Activated CD8-positive, alpha-beta memory T cell treated with anti-CD3 and anti-CD28 coated beads, Interleukin-2, amount 10 ng/mL, durations not matched to agents 7 days and 5 days (primary cell): Measurements from ENCODE around the gene NT5M. TPM values are rescaled to one million over a fixed set of nuclear protein-coding genes. Genes with fewer than 3 reads are reported as not detected.
"Not testable (repeated sequence)": the region's sequence is repeated elsewhere in the genome, so short reads cannot be mapped to it uniquely, and the experiment has no call there.

Source experiments
- ATAC-seq: fragments of 150-1000 bp; cut with Tn5 transposase; one replicate; pipeline ENCODE4 v1.10.0; 2021; ENCODE audit warnings: moderate library complexity
- CTCF ChIA-PET: fragments of 350-600 bp; sonication (Branson Sonifier 250); formaldehyde crosslinking; loops from one replicate; lab custom pipeline; 2021; ENCODE audit warnings: antibody characterized with exemption; lab: Charles Lee
- DNase-seq: peaks from one replicate; pipeline ENCODE4 v3.0.0-alpha.2; 2020
- H3K27ac Mint-ChIP-seq: one replicate; pipeline ENCODE4 v1.8.0; 2021; ENCODE audit warnings: mild to moderate bottlenecking, mixed read lengths
- H3K27me3 Mint-ChIP-seq: one replicate; pipeline ENCODE4 v1.8.0; 2021; ENCODE audit warnings: mixed read lengths
- H3K36me3 Mint-ChIP-seq: one replicate; pipeline ENCODE4 v1.8.0; 2021; ENCODE audit warnings: mild to moderate bottlenecking, mixed read lengths
- H3K4me1 Mint-ChIP-seq: one replicate; pipeline ENCODE4 v1.8.0; 2021; ENCODE audit warnings: mixed read lengths
- H3K4me3 Mint-ChIP-seq: one replicate; pipeline ENCODE4 v1.8.0; 2021; ENCODE audit warnings: mild to moderate bottlenecking, moderate library complexity, mixed read lengths
- H3K9me3 Mint-ChIP-seq: one replicate; pipeline ENCODE4 v1.8.0; 2022; ENCODE audit warnings: low read depth, mixed read lengths
- total RNA-seq, 2 experiments: library from RNA; stranded (reverse); gene quantifications; one replicate each; pipeline ENCODE4 v1.2.3, GENCODE V29; 2021

The NT5M gene
- 10 to 100 TPM in 1 of 2 experiments, 1 to 10 TPM in 1; 6.3 to 12.5 TPM for total RNA-seq

GRCh38 chr17:17303010-17303846 lies at the start of gene NT5M:
TSS of gene NT5M (plus strand) at chr17:17303373. CDS start at chr17:17303551, 178 bp downstream.
- peak within 1 kb of the TSS; percentile 94 for H3K4me3 Mint-ChIP-seq

GRCh38 chr17:17253406-17253805 lies 49.8 kb upstream of the NT5M start:
- CTCF ChIA-PET, result interaction anchor here (0.8 to 1.5 kb wide), 2 partner anchors 11 to 14 kb away, joined by 3 to 4 read pairs; no protein-coding TSS in a partner anchor
- H3K27ac Mint-ChIP-seq, result peak overlapping the region; percentile 48
- peaks cover 53% of the 10 kb centered on the region for H3K36me3 Mint-ChIP-seq
- ATAC-seq, result no peak
- peaks cover 5% of the 10 kb centered on the region for H3K4me1 Mint-ChIP-seq
- DNase-seq, result no peak
- H3K27me3 Mint-ChIP-seq, result no peaks in the 10 kb centered on the region
- no peaks in the 10 kb centered on the region for H3K9me3 Mint-ChIP-seq
- no peak overlapping the region for H3K4me3 Mint-ChIP-seq

More at GRCh38 chr17:17303010-17303846, at the start of gene NT5M:
- H3K36me3 Mint-ChIP-seq, result peaks cover 2% of the 10 kb centered on the region
- peaks cover 2% of the 10 kb centered on the region for H3K27me3 Mint-ChIP-seq
- DNase-seq (peak; percentile 82), ATAC-seq (peak; percentile 83)
- H3K4me1 Mint-ChIP-seq, result peaks cover 39% of the 10 kb centered on the region
- no peaks in the 10 kb centered on the region for H3K9me3 Mint-ChIP-seq
- H3K27ac Mint-ChIP-seq, result peak within 1 kb of the TSS; percentile 91
- CTCF ChIA-PET, result no interaction called here

- Mint-ChIP-seq H3K27me3 (no peaks in the 10 kb centered on the region), H3K36me3 (peaks cover 53% of the 10 kb centered on the region), H3K9me3 (no peaks in the 10 kb centered on the region), H3K4me1 (peaks cover 5% of the 10 kb centered on the region), H3K4me3 (no peak overlapping the region), H3K27ac (no peak overlapping the region)
- no peak for ATAC-seq
- DNase-seq, result no peak
- CTCF ChIA-PET, result interaction anchor here (0.8 to 1.5 kb wide), 2 partner anchors 10 to 14 kb away, joined by 3 to 4 read pairs; no protein-coding TSS in a partner anchor
Observed at GRCh38 chr17:17254036-17254435, 49.1 kb upstream of the NT5M start.

- peaks cover 58% of the 10 kb centered on the region for H3K36me3 Mint-ChIP-seq
- H3K4me3 Mint-ChIP-seq, H3K9me3 Mint-ChIP-seq, H3K4me1 Mint-ChIP-seq, ATAC-seq, H3K27me3 Mint-ChIP-seq, H3K27ac Mint-ChIP-seq, DNase-seq: not testable (repeated sequence)
- CTCF ChIA-PET, result interaction anchor here (1.4 to 2.2 kb wide), 2 partner anchors 9 to 14 kb away, joined by 4 to 9 read pairs; no protein-coding TSS in a partner anchor
Observed at GRCh38 chr17:17255689-17256088, 47.5 kb upstream of the NT5M start.

DNA sequence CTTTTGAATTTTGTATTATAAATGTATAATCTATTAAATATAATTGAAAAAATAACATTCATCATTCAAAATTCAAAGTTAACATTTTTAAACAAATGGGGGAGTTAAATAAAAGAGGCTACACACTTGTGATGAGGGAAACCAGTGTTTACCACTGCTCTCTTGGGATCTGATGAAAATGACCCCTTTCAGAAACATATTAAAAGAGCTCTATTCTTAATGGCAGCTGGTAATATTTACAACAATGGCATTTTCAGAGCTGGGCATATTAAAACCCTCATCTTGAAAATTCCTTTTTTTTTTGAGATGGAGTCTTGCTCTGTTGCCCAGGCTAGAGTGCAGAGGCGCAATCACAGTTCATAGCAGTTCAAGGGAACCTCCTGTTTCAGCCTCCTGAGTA lies 46.9 kb upstream of the NT5M start:
- Mint-ChIP-seq H3K4me3 (no peak overlapping the region), H3K27me3 (no peaks in the 10 kb centered on the region), H3K36me3 (peaks cover 61% of the 10 kb centered on the region), H3K9me3 (no peaks in the 10 kb centered on the region), H3K4me1 (peaks cover 5% of the 10 kb centered on the region), H3K27ac (no peak overlapping the region)
- CTCF ChIA-PET, result interaction anchor here (1.4 to 2.2 kb wide), 2 partner anchors 8 to 14 kb away, joined by 4 to 9 read pairs; no protein-coding TSS in a partner anchor
- no peak for DNase-seq
- ATAC-seq, result no peak

- H3K27ac Mint-ChIP-seq, result no peak overlapping the region
- DNase-seq (no peak), ATAC-seq (no peak)
- H3K27me3 Mint-ChIP-seq, result no peaks in the 10 kb centered on the region
- H3K4me1 Mint-ChIP-seq, result peaks cover 5% of the 10 kb centered on the region
- peaks cover 59% of the 10 kb centered on the region for H3K36me3 Mint-ChIP-seq
- no peaks in the 10 kb centered on the region for H3K9me3 Mint-ChIP-seq
- CTCF ChIA-PET, result interaction anchor here (2.2 kb wide), 1 partner anchor 12 kb away, joined by 9 read pairs; no protein-coding TSS in a partner anchor
- no peak overlapping the region for H3K4me3 Mint-ChIP-seq
Observed at GRCh38 chr17:17258011-17258410, 45.2 kb upstream of the NT5M start.

- no peaks in the 10 kb centered on the region for H3K9me3 Mint-ChIP-seq
- no peaks in the 10 kb centered on the region for H3K4me1 Mint-ChIP-seq
- H3K27ac Mint-ChIP-seq, result peak overlapping the region; percentile 37
- no peaks in the 10 kb centered on the region for H3K27me3 Mint-ChIP-seq
- DNase-seq (no peak), ATAC-seq (no peak)
- H3K36me3 Mint-ChIP-seq, result peaks cover 58% of the 10 kb centered on the region
- CTCF ChIA-PET, result interaction anchor here (1.1 to 1.2 kb wide), 2 partner anchors 11 to 53 kb away, joined by 3 read pairs; no protein-coding TSS in a partner anchor
- no peak overlapping the region for H3K4me3 Mint-ChIP-seq
Observed at GRCh38 chr17:17258998-17259397, 44.2 kb upstream of the NT5M start.

- no peak for ATAC-seq
- no peak overlapping the region for H3K27ac Mint-ChIP-seq
- no peak for DNase-seq
- H3K27me3 Mint-ChIP-seq, result no peaks in the 10 kb centered on the region
- peaks cover 45% of the 10 kb centered on the region for H3K36me3 Mint-ChIP-seq
- H3K4me1 Mint-ChIP-seq, result no peaks in the 10 kb centered on the region
- no peaks in the 10 kb centered on the region for H3K9me3 Mint-ChIP-seq
- H3K4me3 Mint-ChIP-seq, result no peak overlapping the region
- CTCF ChIA-PET, result interaction anchor here (1.0 to 1.4 kb wide), 4 partner anchors 9 to 109 kb away, joined by 3 to 4 read pairs (median 4); no protein-coding TSS in a partner anchor
Observed at GRCh38 chr17:17264430-17264829, 38.7 kb upstream of the NT5M start.

DNA sequence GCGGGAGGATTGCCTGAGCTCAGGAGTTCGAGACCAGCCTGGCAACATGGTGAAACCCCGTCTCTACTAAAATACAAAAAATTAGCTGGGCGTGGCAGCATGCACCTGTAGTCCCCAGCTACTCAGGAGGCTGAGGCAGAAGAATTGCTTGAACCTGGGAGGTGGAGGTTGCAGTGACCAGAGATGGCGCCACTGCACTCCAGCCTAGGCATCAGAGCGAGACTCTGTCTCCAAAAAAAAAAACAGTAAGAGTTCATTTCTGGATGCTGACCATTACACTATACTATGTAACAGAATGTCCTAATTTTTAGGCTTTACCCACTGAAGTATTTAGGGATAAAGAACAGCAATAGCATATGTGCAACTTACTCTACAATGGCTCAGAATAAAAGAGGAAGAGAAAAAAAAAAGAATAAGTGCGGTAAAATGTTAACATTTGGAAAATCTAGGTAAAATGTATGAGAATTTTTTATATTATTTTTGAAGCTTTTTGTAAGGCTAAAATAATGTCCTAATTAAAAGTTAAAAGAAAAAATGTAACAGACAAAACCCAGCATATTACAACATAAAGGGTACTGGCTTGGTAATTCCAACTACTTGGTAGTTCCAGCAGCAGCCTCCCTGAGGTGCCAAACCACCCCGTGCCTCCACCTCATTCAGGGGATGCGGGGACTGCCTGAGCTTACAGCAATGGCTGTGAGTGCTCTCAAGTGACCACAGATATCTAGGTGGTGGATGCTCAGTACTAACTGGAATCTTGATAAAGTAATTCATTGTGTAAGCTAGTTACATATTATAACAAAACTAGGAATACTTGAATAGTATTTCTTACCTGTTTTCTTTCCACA lies 33.0 kb upstream of the NT5M start:
- ATAC-seq (no peak), DNase-seq (peak; percentile 53)
- Mint-ChIP-seq H3K27me3 (no peaks in the 10 kb centered on the region), H3K4me3 (no peak overlapping the region), H3K36me3 (peaks cover 29% of the 10 kb centered on the region), H3K9me3 (no peaks in the 10 kb centered on the region), H3K27ac (no peak overlapping the region), H3K4me1 (peaks cover 2% of the 10 kb centered on the region)
- CTCF ChIA-PET, result interaction anchor here (1.0 to 2.7 kb wide), 5 partner anchors 10 to 253 kb away, joined by 3 to 24 read pairs (median 3); partner anchors contain the start of gene COPS3

GRCh38 chr17:17275971-17276370 lies 27.2 kb upstream of the NT5M start:
- Mint-ChIP-seq H3K9me3 (no peaks in the 10 kb centered on the region), H3K4me1 (peaks cover 27% of the 10 kb centered on the region), H3K36me3 (peaks cover 10% of the 10 kb centered on the region), H3K27me3 (no peaks in the 10 kb centered on the region), H3K4me3 (no peak overlapping the region), H3K27ac (no peak overlapping the region)
- CTCF ChIA-PET, result interaction anchor here (1.4 kb wide), 1 partner anchor 134 kb away, joined by 4 read pairs; no protein-coding TSS in a partner anchor
- DNase-seq (no peak), ATAC-seq (no peak)

- ATAC-seq, H3K9me3 Mint-ChIP-seq, H3K27me3 Mint-ChIP-seq, H3K36me3 Mint-ChIP-seq, DNase-seq, H3K27ac Mint-ChIP-seq, H3K4me3 Mint-ChIP-seq: not testable (repeated sequence)
- peaks cover 38% of the 10 kb centered on the region for H3K4me1 Mint-ChIP-seq
- CTCF ChIA-PET, result interaction anchor here (1.4 to 1.9 kb wide), 2 partner anchors 36 to 136 kb away, joined by 4 read pairs; no protein-coding TSS in a partner anchor
Observed at GRCh38 chr17:17277431-17277830, 25.7 kb upstream of the NT5M start.

- peak overlapping the region; percentile 93 for H3K27ac Mint-ChIP-seq
- DNase-seq, result no peak
- H3K4me3 Mint-ChIP-seq, result peak overlapping the region; percentile 94
- no peak for ATAC-seq
- CTCF ChIA-PET, result interaction anchor here (1.0 to 2.7 kb wide), 6 partner anchors 9 to 137 kb away, joined by 3 to 24 read pairs (median 6); no protein-coding TSS in a partner anchor
- peaks cover 38% of the 10 kb centered on the region for H3K4me1 Mint-ChIP-seq
- no peaks in the 10 kb centered on the region for H3K9me3 Mint-ChIP-seq
- peaks cover 6% of the 10 kb centered on the region for H3K36me3 Mint-ChIP-seq
- H3K27me3 Mint-ChIP-seq, result no peaks in the 10 kb centered on the region
Observed at GRCh38 chr17:17279316-17279715, 23.9 kb upstream of the NT5M start.
